ENCODE measurements around the gene MISP.
"Not testable (repeated sequence)": the region's sequence is repeated elsewhere in the genome, so short reads cannot be mapped to it uniquely, and the experiment has no call there.

Gene MISP

GRCh38 chr19:742540-743075, 8.3 kb upstream of the MISP start:
- H2AFZ ChIP-seq (ENCODE audit: low read depth, low read length), result no peak overlapping the region
- peaks cover 3% of the 10 kb centered on the region for H3K9me3 ChIP-seq (ENCODE audit: insufficient read depth, low read length, severe bottlenecking)
- no peaks in the 10 kb centered on the region for H3K79me2 ChIP-seq (ENCODE audit: insufficient read depth, low read length)
- no peaks in the 10 kb centered on the region for H3K36me3 ChIP-seq (ENCODE audit: insufficient read depth, low read length)
- no peak for TF ChIP-seq EZH2 (IDR thresholded peaks at IDR 0.05; ENCODE audit: borderline replicate concordance, low read depth, low read length, severe bottlenecking)
- no peak for TF ChIP-seq CTCF (IDR thresholded peaks at IDR 0.05; ENCODE audit: borderline replicate concordance, extremely low read depth, low read length, poor library complexity, severe bottlenecking)
- no peak overlapping the region for H3K9ac ChIP-seq (ENCODE audit: low read depth, low read length)
- no peak for DNase-seq
- no peak overlapping the region for H3K4me2 ChIP-seq (ENCODE audit: insufficient read depth, low read length)
- H3K27me3 ChIP-seq (ENCODE audit: insufficient read depth, low read length, poor library complexity), result no peaks in the 10 kb centered on the region
- no peak overlapping the region for H3K4me3 ChIP-seq (ENCODE audit: low read depth in 1 of 2, low read length in 2 of 2)
- H3K4me1 ChIP-seq (ENCODE audit: insufficient read depth, low read length), result no peaks in the 10 kb centered on the region
- no peak overlapping the region for H3K27ac ChIP-seq (ENCODE audit: low read length)
- H4K20me1 ChIP-seq (ENCODE audit: insufficient read depth, low read length), result no peaks in the 10 kb centered on the region
- no peak for ATAC-seq (ENCODE audit: insufficient read depth, low read depth)

GRCh38 chr19:743168-743687, 7.7 kb upstream of the MISP start:
- Histone ChIP-seq H3K4me1 (ENCODE audit: insufficient read depth, low read length) (no peaks in the 10 kb centered on the region), H3K79me2 (ENCODE audit: insufficient read depth, low read length) (no peaks in the 10 kb centered on the region), H3K9ac (ENCODE audit: low read depth, low read length) (no peak overlapping the region), H4K20me1 (ENCODE audit: insufficient read depth, low read length) (no peaks in the 10 kb centered on the region), H3K9me3 (ENCODE audit: insufficient read depth, low read length, severe bottlenecking) (peaks cover 9% of the 10 kb centered on the region), H3K27me3 (ENCODE audit: insufficient read depth, low read length, poor library complexity) (no peaks in the 10 kb centered on the region), H3K4me2 (ENCODE audit: insufficient read depth, low read length) (no peak overlapping the region), H3K36me3 (ENCODE audit: insufficient read depth, low read length) (no peaks in the 10 kb centered on the region), H3K27ac (ENCODE audit: low read length) (no peak overlapping the region), H3K4me3 (ENCODE audit: low read depth in 1 of 2, low read length in 2 of 2) (no peak overlapping the region), H2AFZ (ENCODE audit: low read depth, low read length) (no peak overlapping the region)
- no peak for TF ChIP-seq CTCF (IDR thresholded peaks at IDR 0.05; ENCODE audit: borderline replicate concordance, extremely low read depth, low read length, poor library complexity, severe bottlenecking)
- TF ChIP-seq EZH2 (IDR thresholded peaks at IDR 0.05; ENCODE audit: borderline replicate concordance, low read depth, low read length, severe bottlenecking), result no peak
- ATAC-seq (ENCODE audit: insufficient read depth, low read depth), result no peak
- no peak for DNase-seq

- H2AFZ ChIP-seq (ENCODE audit: low read depth, low read length); H3K27ac ChIP-seq (ENCODE audit: low read length); H3K4me2 ChIP-seq (ENCODE audit: insufficient read depth, low read length); H3K4me1 ChIP-seq (ENCODE audit: insufficient read depth, low read length); DNase-seq; H4K20me1 ChIP-seq (ENCODE audit: insufficient read depth, low read length); H3K9me3 ChIP-seq (ENCODE audit: insufficient read depth, low read length, severe bottlenecking); H3K9ac ChIP-seq (ENCODE audit: low read depth, low read length); H3K79me2 ChIP-seq (ENCODE audit: insufficient read depth, low read length); H3K4me3 ChIP-seq (ENCODE audit: low read depth in 1 of 2, low read length in 2 of 2); H3K36me3 ChIP-seq (ENCODE audit: insufficient read depth, low read length); H3K27me3 ChIP-seq (ENCODE audit: insufficient read depth, low read length, poor library complexity); ATAC-seq (ENCODE audit: insufficient read depth, low read depth): not testable (repeated sequence)
These were observed 5.8 kb upstream of the MISP start for GRCh38 chr19:745138-745537.

- H2AFZ ChIP-seq (ENCODE audit: low read depth, low read length), result no peak overlapping the region
- TF ChIP-seq CTCF (IDR thresholded peaks at IDR 0.05; ENCODE audit: borderline replicate concordance, extremely low read depth, low read length, poor library complexity, severe bottlenecking), result no peak
- TF ChIP-seq EZH2 (IDR thresholded peaks at IDR 0.05; ENCODE audit: borderline replicate concordance, low read depth, low read length, severe bottlenecking), result no peak
- no peak overlapping the region for H3K4me3 ChIP-seq (ENCODE audit: low read depth in 1 of 2, low read length in 2 of 2)
- H3K4me2 ChIP-seq (ENCODE audit: insufficient read depth, low read length), result no peak overlapping the region
- no peaks in the 10 kb centered on the region for H3K79me2 ChIP-seq (ENCODE audit: insufficient read depth, low read length)
- H3K36me3 ChIP-seq (ENCODE audit: insufficient read depth, low read length), result no peaks in the 10 kb centered on the region
- H4K20me1 ChIP-seq (ENCODE audit: insufficient read depth, low read length), result no peaks in the 10 kb centered on the region
- no peaks in the 10 kb centered on the region for H3K4me1 ChIP-seq (ENCODE audit: insufficient read depth, low read length)
- DNase-seq, result no peak
- no peak for ATAC-seq (ENCODE audit: insufficient read depth, low read depth)
- H3K27me3 ChIP-seq (ENCODE audit: insufficient read depth, low read length, poor library complexity), result no peaks in the 10 kb centered on the region
- H3K9ac ChIP-seq (ENCODE audit: low read depth, low read length), result no peak overlapping the region
- H3K9me3 ChIP-seq (ENCODE audit: insufficient read depth, low read length, severe bottlenecking), result peaks cover 9% of the 10 kb centered on the region
- H3K27ac ChIP-seq (ENCODE audit: low read length), result no peak overlapping the region
These were observed 4.6 kb upstream of the MISP start for GRCh38 chr19:746208-746819.

Measured in DND-41 (cell line).